Gastrocnemius medialis (tissue), 4 donors: ENCODE data around the gene ZNF473. TPM values are rescaled to one million over a fixed set of nuclear protein-coding genes. Genes with fewer than 3 reads are reported as not detected.
"Not testable (repeated sequence)": the region's sequence is repeated elsewhere in the genome, so short reads cannot be mapped to it uniquely, and the experiment has no call there.

Experiments
- ATAC-seq, 2 donors: fragments of 150-250 bp; one replicate each; pipeline ENCODE4 v1.9.1; 2016
- DNase-seq, 2 donors: peaks; one replicate each; pipeline ENCODE4 v3.0.0-alpha.2; 2019
- H3K27ac ChIP-seq, 4 donors: fragments of 200-600 bp; sonication (generic); 1 replicate in 1 of 4; 2 replicates in 3 of 4; pipeline ENCODE4 v1.5.1; 2016 to 2018; ENCODE audit warnings: mild to moderate bottlenecking in 2 of 4, moderate library complexity in 1 of 4
- H3K27me3 ChIP-seq, 3 donors: fragments of 200-600 bp; sonication (generic) in 2 of 3; 1 replicate in 1 of 3; 2 replicates in 2 of 3; pipeline versions ENCODE4 v1.5.1 to v1.6.0; 2016 to 2019; ENCODE audit warnings: mild to moderate bottlenecking in 1 of 3, moderate library complexity in 1 of 3
- H3K36me3 ChIP-seq, 2 donors: fragments of 200-600 bp; sonication (generic) in 1 of 2; one replicate each; pipeline ENCODE4 v1.5.1; 2017 to 2018
- H3K4me1 ChIP-seq, 2 donors: fragments of 200-600 bp; sonication (generic) in 1 of 2; one replicate each; pipeline ENCODE4 v1.5.1; 2016 to 2017; ENCODE audit warnings: mild to moderate bottlenecking in 2 of 2
- H3K4me3 ChIP-seq, 4 donors: fragments of 200-600 bp; sonication (generic) in 3 of 4; 1 replicate in 1 of 4; 2 replicates in 3 of 4; pipeline ENCODE4 v1.5.1; 2016 to 2019; ENCODE audit warnings: mild to moderate bottlenecking in 2 of 4
- H3K9me3 ChIP-seq, 3 donors: fragments of 200-600 bp; sonication (generic) in 2 of 3; 1 replicate in 1 of 3; 2 replicates in 2 of 3; pipeline ENCODE4 v1.5.1; 2016 to 2019
- POLR2A ChIP-seq, 2 donors: fragments of 450-650 bp; IDR thresholded peaks; one replicate each; pipeline ENCODE4 v1.6.1; 2017; ENCODE audit warnings: antibody characterized with exemption in 2 of 2, mild to moderate bottlenecking in 2 of 2, moderate library complexity in 2 of 2
- in situ Hi-C, 4 donors: fragments of 200-750 bp; cut with MboI; loops; one replicate each; pipeline versions ENCODE4 v1.15.0 to v1.8.0; 2017; ENCODE audit warnings: low sequenced_read_pairs in 4 of 4
- intact Hi-C: fragments of 100-400 bp; cut with DNase I; formaldehyde crosslinking; loops from one replicate; pipeline ENCODE4 v1.15.1; 2023; ENCODE audit warnings: low total_unique reads
- total RNA-seq, 4 donors: library from RNA; depleted of rRNA; stranded (reverse); fragments of >200 nt; gene quantifications; one replicate each; pipeline versions ENCODE4 v1.1.0 to v1.2.3, GENCODE V29; 2016
- TF ChIP-seq, protein P1 (sequence below), 5 experiments: fragments of 450-650 bp in 3 of 5; fragments of 200-600 bp in 2 of 5; sonication (generic) in 2 of 5; IDR thresholded peaks in 4 of 5; conservative IDR thresholded peaks in 1 of 5; 1 replicate in 4 of 5; 2 replicates in 1 of 5; pipeline ENCODE4 v1.5.1; 2016 to 2019; ENCODE audit warnings: antibody characterized with exemption in 5 of 5, mild to moderate bottlenecking in 3 of 5, moderate library complexity in 3 of 5

Gene ZNF473
- total RNA-seq, 4 donors from 2014 or later = 4.6 to 12.2 (median 10.1) TPM

DNA sequence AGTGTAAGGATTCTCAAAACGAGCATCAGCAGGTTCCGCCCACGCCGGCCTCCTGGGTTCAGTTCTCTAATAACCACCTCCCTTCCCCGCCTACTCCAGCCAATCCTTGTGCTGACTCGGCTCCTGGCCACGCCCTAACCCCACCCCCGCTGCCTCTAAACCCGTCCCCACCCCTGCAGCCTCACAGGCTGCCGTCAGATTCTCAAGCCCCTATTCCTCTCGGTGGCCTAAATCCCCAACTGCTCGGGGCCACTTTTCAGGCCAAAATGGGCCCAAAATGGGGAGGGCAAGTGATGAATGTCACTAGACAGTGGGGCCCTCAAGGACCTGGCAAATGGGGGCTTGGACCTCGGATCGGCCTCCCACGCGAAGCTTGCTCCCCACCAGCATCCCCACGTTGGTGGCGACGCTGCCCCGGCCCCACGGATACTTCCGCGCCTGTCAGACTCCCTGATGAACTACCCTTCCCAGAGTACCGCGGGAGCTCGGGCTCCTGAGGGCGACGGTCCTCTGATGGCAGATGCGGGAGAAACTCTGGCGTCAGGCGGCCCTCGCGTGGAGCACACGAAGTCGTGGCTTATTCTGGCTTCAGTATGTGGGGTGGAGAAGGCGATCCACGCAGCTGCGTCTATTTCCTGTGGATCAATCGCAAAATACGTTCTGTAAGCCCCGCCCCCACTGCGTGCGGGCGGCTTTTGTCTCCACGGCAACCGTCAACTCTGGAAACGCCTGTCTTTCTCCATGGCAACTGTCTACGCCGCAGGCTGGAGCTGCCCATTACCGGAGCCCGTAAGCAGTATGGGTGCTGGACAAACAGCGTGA, 24.8 kb downstream of the ZNF473 start:
- Histone ChIP-seq H3K9me3 (peaks cover under 1 to 23% (median 10%) of the 10 kb centered on the region in 3 donors), H3K36me3 (peaks cover 14 to 25% of the 10 kb centered on the region in 2 donors), H3K4me1 (no peaks in the 10 kb centered on the region), H3K4me3 (peak overlapping the region; percentile 16 to 44 (median 32)), H3K27me3 (peaks cover 0 to 4% (median 0%) of the 10 kb centered on the region in 3 donors), H3K27ac (peak overlapping the region in 1 of 4 donors; percentile 12)
- DNase-seq (peak; percentile 19 to 38), ATAC-seq (peak in 1 of 2 donors; percentile 45)
- TF ChIP-seq POLR2A (IDR thresholded peaks at IDR 0.05) = no peak
- TF ChIP-seq, protein P1, sequence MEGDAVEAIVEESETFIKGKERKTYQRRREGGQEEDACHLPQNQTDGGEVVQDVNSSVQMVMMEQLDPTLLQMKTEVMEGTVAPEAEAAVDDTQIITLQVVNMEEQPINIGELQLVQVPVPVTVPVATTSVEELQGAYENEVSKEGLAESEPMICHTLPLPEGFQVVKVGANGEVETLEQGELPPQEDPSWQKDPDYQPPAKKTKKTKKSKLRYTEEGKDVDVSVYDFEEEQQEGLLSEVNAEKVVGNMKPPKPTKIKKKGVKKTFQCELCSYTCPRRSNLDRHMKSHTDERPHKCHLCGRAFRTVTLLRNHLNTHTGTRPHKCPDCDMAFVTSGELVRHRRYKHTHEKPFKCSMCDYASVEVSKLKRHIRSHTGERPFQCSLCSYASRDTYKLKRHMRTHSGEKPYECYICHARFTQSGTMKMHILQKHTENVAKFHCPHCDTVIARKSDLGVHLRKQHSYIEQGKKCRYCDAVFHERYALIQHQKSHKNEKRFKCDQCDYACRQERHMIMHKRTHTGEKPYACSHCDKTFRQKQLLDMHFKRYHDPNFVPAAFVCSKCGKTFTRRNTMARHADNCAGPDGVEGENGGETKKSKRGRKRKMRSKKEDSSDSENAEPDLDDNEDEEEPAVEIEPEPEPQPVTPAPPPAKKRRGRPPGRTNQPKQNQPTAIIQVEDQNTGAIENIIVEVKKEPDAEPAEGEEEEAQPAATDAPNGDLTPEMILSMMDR (IDR thresholded peaks at IDR 0.05 in 4 of 5, conservative IDR thresholded peaks at IDR 0.05 in 1 of 5) = no peak
- in situ Hi-C loops = no loop called here
- intact Hi-C loops = no loop called here

DNA sequence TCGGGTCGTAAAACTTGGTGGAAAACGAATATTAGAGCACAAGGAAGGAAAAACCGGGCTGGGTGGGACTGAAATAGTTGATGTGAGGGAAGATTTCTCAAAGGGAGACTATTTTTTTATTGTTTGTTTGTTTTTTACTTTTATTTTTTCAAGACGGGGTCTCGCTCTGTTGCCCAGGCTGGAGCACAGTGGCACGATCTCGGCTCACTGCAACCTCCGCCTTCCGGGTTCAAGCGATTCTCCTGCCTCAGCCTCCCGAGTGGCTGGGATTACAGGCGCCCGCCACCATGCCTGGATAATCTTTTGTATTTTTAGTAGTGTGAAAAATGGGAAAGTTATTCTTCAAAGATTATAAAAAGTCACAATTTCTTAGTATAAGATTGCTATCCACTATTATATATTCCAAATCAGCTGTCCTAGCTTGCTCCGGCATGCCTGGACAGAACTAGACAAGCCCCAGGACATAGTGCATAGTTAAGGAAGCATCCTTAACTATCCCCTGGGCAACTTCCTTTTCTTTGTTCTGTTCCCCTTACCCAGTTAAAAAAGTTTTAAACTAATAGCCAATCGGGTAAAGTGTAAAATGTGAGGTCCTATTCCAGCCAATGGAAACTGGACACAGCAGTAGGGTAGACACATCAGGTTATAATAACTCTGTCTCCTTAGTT, 25.6 kb downstream of the ZNF473 start:
- H3K27me3 ChIP-seq, in situ Hi-C loops, intact Hi-C loops, ATAC-seq, DNase-seq, H3K27ac ChIP-seq, H3K4me1 ChIP-seq: not testable (repeated sequence)
- Histone ChIP-seq H3K4me3 (peak overlapping the region in 3 of 4 donors; percentile 16 to 44 (median 42)), H3K36me3 (peaks cover 7 to 18% of the 10 kb centered on the region in 2 donors), H3K9me3 (peaks cover 0 to 15% (median 6%) of the 10 kb centered on the region in 3 donors)

GRCh38 chr19:50051964-50052363, 26.2 kb downstream of the ZNF473 start:
- TF ChIP-seq, protein P1 (IDR thresholded peaks at IDR 0.05 in 4 of 5, conservative IDR thresholded peaks at IDR 0.05 in 1 of 5) = no peak
- no peak for TF ChIP-seq POLR2A (IDR thresholded peaks at IDR 0.05)
- in situ Hi-C loops = no loop called here
- peaks cover 0 to 4% (median 0%) of the 10 kb centered on the region in 3 donors for H3K27me3 ChIP-seq
- no peak for DNase-seq
- no peak overlapping the region for H3K4me3 ChIP-seq
- H3K27ac ChIP-seq = no peak overlapping the region
- intact Hi-C loops = no loop called here
- peaks cover 0 to 9% (median under 1%) of the 10 kb centered on the region in 3 donors for H3K9me3 ChIP-seq
- ATAC-seq = no peak
- H3K4me1 ChIP-seq = no peaks in the 10 kb centered on the region
- H3K36me3 ChIP-seq = peaks cover 3 to 12% of the 10 kb centered on the region in 2 donors

GRCh38 chr19:50053119-50053518, 27.3 kb downstream of the ZNF473 start:
- Histone ChIP-seq H3K4me1 (no peaks in the 10 kb centered on the region), H3K27ac (no peak overlapping the region), H3K36me3 (peaks cover under 1% of the 10 kb centered on the region in 2 donors), H3K27me3 (peaks cover 0 to 4% (median 0%) of the 10 kb centered on the region in 3 donors), H3K9me3 (peaks cover 0 to under 1% (median 0%) of the 10 kb centered on the region in 3 donors), H3K4me3 (no peak overlapping the region)
- TF ChIP-seq, protein P1 (IDR thresholded peaks at IDR 0.05 in 4 of 5, conservative IDR thresholded peaks at IDR 0.05 in 1 of 5) = no peak
- DNase-seq = no peak
- ATAC-seq = no peak
- in situ Hi-C loops = no loop called here
- intact Hi-C loops = no loop called here

GRCh38 chr19:50058425-50058824, 32.6 kb downstream of the ZNF473 start:
- Histone ChIP-seq H3K9me3 (peaks cover 0 to 21% (median 5%) of the 10 kb centered on the region in 3 donors), H3K27me3 (no peaks in the 10 kb centered on the region), H3K4me3 (no peak overlapping the region), H3K36me3 (no peaks in the 10 kb centered on the region), H3K4me1 (no peaks in the 10 kb centered on the region), H3K27ac (no peak overlapping the region)
- no peak for TF ChIP-seq POLR2A (IDR thresholded peaks at IDR 0.05)
- TF ChIP-seq, protein P1 (IDR thresholded peaks at IDR 0.05 in 4 of 5, conservative IDR thresholded peaks at IDR 0.05 in 1 of 5) = no peak
- intact Hi-C loops = no loop called here
- ATAC-seq (no peak), DNase-seq (no peak)
- in situ Hi-C loops = no loop called here
